Motor neuron (in vitro differentiated cells): ENCODE data around the gene DACT2. TPM values are rescaled to one million over a fixed set of nuclear protein-coding genes. Genes with fewer than 3 reads are reported as not detected.

Experiments used
- ATAC-seq, 8 experiments: fragments of 200-7000 bp; cut with Tn5 transposase; replicated peaks in 6 of 8; 2 replicates each; pipeline ENCODE4 v1.8.0; 2021; ENCODE audit warnings: mild to moderate bottlenecking in 8 of 8, moderate library complexity in 8 of 8
- H3K27ac ChIP-seq, 2 donors: fragments of 250-450 bp; sonication (Bioruptor Pico); 2 replicates each; pipeline ENCODE4 v1.9.0; 2021; ENCODE audit warnings: antibody characterized with exemption in 2 of 2, mild to moderate bottlenecking in 2 of 2, moderate library complexity in 1 of 2
- H3K4me1 ChIP-seq, 2 donors: fragments of 250-450 bp; sonication (Bioruptor Pico); replicated peaks in 1 of 2; 2 replicates each; pipeline ENCODE4 v1.6.1; 2021; ENCODE audit warnings: antibody characterized with exemption in 2 of 2, mild to moderate bottlenecking in 2 of 2, moderate library complexity in 1 of 2
- H3K4me3 ChIP-seq, 5 donors: fragments of 250-450 bp; sonication (Bioruptor Pico); 2 replicates each; pipeline ENCODE4 v1.9.0; 2021; ENCODE audit warnings: antibody characterized with exemption in 5 of 5, mild to moderate bottlenecking in 5 of 5, moderate library complexity in 4 of 5
- WGBS, 10 experiments: fragments of 450-650 bp; shearing (Covaris generic); methylation state at CpG; one replicate each; pipeline ENCODE4 v1.0.0; 2022; 5-methylcytosine and 5-hydroxymethylcytosine counted together
- in situ Hi-C, 9 experiments: fragments of 400-800 bp; cut with MboI; loops; one replicate each; pipeline ENCODE4 v1.15.0; 2021; ENCODE audit warnings: low sequenced_read_pairs in 9 of 9, low pct_unique_long_range_greater_than_20kb in 2 of 9; ENCODE audit not compliant: unreplicated experiment in 9 of 9
- total RNA-seq, 8 experiments: library from RNA; unstranded; fragments of 300-600 nt; gene quantifications; 2 replicates each; pipeline versions ENCODE4 v1.2.3 to v1.2.4, GENCODE V29; 2022

Gene DACT2
- total RNA-seq, 8 experiments from 2014 or later = 0.20 to 7.4 (median 1.1) TPM; not detected in 2

DNA sequence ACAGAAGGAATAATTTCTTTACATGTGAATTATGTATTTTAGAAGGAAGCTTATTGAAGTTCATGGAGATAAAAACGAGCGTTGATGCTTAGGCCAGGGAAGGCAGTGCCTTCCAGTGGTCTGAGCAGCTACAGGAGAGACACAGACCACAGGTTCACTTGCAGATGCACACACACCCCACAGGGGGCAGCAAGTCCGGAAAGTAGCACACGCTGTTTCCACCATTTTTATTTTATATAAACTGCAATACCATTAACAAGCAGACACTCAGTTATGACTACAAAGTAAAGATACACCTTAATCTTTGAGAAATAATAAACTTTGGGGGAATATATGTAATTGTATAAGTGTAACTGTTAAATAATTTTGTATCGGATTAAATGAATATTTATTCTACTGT is 13.5 kb upstream of the DACT2 start:
- H3K27ac ChIP-seq = no peak overlapping the region
- H3K4me3 ChIP-seq = no peak overlapping the region
- in situ Hi-C loops = no loop called here
- WGBS, 10 experiments = 40 to 100% (median 88%) methylated on average over 2 to 5 of the region's 5 CpGs
- peaks cover 10 to 16% of the 10 kb centered on the region in 2 donors for H3K4me1 ChIP-seq
- ATAC-seq = no peak

DNA sequence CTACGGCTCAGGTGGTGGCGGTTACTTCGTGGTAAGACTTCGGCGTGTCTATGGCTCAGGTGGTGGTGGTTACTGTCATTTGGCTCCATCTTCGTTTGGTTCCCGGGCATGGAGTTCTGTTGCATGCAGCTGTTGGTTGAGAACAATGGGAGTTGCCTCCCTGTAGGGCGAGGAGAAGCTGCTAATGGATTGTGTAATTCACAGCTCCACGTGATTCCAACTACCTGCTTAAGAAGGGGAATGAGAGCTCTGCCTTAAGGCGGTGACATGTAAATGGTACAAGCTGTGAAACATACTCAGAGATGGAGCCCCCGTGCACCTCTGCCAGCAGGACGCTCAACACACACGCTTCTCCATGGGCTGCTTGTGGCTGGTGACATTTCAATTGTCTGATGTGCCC is 12.4 kb upstream of the DACT2 start:
- WGBS, 10 experiments = 0 to 100% (median 63%) methylated on average over 1 to 10 of the region's 13 CpGs; no CpG with 5 or more reads in 1 of the 10 experiments
- peak in 4 of 8 experiments; percentile 13 to 46 (median 40) for ATAC-seq
- in situ Hi-C loops = no loop called here
- Histone ChIP-seq H3K4me1 (peaks cover 10 to 16% of the 10 kb centered on the region in 2 donors), H3K27ac (no peak overlapping the region), H3K4me3 (no peak overlapping the region)

DNA sequence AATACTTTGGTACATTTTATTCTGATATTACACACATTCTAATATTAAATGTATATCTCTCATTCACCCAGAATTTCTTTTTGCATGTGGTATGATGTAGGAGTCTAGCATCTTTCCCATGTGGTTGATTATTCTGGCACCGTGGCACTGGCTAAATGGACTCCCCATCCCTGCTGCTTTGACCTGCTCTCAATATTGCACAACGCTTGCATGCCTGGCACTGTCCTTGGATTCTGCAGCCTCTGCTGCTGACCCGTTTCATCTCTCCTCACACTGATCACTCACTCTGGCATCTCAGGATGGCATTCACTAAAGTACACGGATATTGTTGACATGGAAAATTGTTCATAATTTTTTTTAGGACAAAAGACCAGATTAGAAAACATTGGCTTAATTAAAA is 11.5 kb upstream of the DACT2 start:
- in situ Hi-C loops = no loop called here

DNA sequence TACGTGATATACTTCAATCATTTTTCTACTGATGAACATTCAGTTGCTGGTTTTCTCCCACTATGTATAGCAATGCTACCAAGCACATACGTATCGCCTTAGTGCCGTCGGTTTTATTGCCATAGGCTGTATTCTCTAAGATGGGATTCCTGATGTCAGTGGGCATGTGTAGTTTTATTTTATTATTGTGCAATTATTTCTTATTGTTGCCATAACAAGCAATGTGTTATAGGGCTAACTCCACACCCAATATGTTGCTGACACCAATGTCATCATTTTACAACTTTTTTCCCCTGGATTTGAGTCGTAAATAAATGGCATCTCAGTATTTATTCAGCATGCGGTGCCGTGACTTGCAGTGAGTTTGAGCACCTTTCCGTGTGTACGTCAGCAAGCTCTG is 10.8 kb upstream of the DACT2 start:
- in situ Hi-C loops = no loop called here
- Histone ChIP-seq H3K27ac (no peak overlapping the region), H3K4me3 (no peak overlapping the region), H3K4me1 (peaks cover 22 to 26% of the 10 kb centered on the region in 2 donors)
- WGBS, 10 experiments = 35 to 95% (median 91%) methylated on average over 4 to 10 of the region's 10 CpGs
- no peak for ATAC-seq

More for the DNA sequence above, 11.5 kb upstream of the DACT2 start:
- WGBS, 10 experiments = 0 to 100% (median 82%) methylated on average over 1 to 4 of the region's 4 CpGs; no CpG with 5 or more reads in 1 of the 10 experiments
- Histone ChIP-seq H3K4me1 (peaks cover 18 to 26% of the 10 kb centered on the region in 2 donors), H3K27ac (no peak overlapping the region), H3K4me3 (no peak overlapping the region)
- ATAC-seq = no peak

DNA sequence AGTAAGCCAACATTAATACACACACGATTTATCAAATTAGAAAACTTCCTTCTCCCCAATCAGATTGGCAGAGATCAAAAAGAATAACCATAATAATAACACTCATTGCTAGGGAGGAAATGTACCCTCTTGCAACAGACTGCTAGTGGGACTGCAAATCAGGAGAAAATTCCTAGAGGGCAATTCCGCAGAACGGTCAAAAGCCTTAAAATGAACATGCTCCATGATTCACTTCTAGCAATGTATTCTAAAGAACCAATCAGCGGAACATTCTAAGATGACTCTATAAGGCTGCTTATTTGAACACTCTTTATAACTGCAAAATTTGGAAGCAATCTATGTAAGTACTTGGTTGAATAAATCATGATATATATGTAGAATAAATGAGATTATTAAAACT is 8.5 kb upstream of the DACT2 start:
- in situ Hi-C loops = no loop called here
- Histone ChIP-seq H3K4me3 (no peak overlapping the region), H3K27ac (no peak overlapping the region), H3K4me1 (peaks cover 12 to 16% of the 10 kb centered on the region in 2 donors)
- ATAC-seq = no peak
- 10 to 85% (median 69%) methylated on average over 3 to 4 of the region's 4 CpGs for WGBS, 10 experiments

DNA sequence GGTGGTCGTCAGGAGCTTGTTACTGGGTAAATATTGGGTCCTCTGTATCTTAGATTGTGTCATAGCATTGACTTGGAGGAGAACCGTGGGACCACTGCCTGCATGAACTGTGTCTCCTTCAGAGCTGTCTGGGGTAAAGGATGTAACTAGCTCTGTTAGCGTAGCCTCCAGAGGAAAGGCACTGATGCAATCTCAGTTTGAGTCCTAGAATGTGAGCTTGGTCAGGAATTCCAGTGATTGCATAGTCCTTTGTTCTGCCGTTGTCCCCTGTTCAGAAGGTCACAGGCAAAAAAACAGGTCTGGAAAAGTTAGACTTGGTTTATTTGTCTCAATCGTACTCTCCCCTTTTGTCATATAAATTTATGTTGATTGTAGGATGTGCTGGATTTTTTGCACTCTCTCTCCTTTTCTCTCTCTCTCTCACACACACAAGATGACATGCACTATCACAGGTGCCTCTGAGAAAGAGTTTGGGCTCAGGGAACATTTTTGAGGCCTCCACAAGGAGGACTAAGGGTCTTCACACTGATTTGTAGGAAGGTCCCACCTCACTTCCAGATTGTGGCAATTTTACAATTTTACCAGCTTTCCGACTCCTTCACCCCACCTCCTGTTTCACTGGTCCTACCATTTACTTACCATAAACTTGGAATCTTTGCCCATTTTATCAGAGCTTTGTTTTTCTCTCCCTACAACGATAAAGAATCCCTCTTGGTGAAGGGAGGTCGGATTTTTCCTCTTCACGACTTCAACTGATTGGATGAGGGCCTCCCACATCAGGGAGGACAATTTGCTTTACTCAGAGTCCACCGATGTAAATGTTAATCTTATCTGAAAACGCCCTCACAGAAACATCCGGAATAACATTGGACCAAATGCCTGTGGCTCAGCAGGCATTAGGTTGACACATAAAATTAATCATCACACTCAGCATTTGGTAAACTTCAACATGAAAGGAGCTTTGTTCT is 7.0 kb upstream of the DACT2 start:
- ATAC-seq = peak in 5 of 8 experiments; percentile 90 to 99 (median 97)
- in situ Hi-C loops = no loop called here
- peak overlapping the region; percentile 37 to 39 for H3K27ac ChIP-seq

DNA sequence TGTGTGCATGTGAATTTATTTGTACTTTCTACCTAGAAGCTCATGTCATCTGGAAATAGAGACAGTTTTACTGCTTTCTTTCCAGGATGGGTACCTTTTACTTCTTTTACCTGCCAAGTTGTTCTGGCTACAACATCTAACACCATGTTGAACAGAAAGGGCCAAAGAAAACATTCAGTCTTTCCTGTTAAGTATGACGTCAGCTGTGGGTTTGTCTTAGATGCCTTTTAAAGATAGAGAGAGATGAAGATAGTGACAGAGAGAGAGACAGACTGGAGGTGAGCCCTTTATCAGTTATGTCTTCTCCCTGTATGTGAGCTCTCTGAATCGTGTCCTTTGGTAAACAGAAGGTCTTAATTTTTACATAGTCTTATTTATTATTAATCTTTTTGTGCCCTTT is 3.4 kb upstream of the DACT2 start:
- 0 to 79% (median 69%) methylated on average over 1 to 2 of the region's 2 CpGs; no CpG with 5 or more reads in 1 of the 10 experiments for WGBS, 10 experiments
- in situ Hi-C loops = loop anchor here in 1 of 9 experiments (25.0 kb wide), 1 partner anchor 111 kb away; no protein-coding TSS in a partner anchor
- no peak for ATAC-seq

More for the DNA sequence above, 7.0 kb upstream of the DACT2 start:
- H3K4me1 ChIP-seq = peaks cover 11 to 12% of the 10 kb centered on the region in 2 donors
- no peak overlapping the region for H3K4me3 ChIP-seq
- WGBS, 10 experiments = 10 to 85% (median 47%) methylated on average over 4 to 11 of the region's 12 CpGs

DNA sequence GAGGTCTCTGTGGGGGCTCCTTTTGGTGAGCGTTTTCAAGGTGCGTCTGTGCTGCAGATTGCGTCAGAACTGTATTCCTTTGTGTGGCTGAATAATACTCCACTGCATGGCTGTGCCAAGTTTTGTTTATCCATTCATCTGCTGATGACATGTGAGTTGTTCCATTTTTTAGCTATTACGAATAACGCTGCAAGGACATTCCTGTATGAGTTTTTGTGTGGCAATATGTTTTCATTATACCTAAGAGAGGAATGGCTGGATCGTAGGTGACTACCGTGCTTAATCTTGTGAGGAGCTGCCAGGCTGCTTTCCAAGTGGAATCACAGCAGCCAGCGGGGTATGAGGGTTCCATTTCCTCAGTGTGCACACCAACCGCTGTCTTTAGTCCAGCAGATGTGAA is 1.1 kb upstream of the DACT2 start:
- in situ Hi-C loops = loop anchor here in 1 of 9 experiments (25.0 kb wide), 1 partner anchor 108 kb away; no protein-coding TSS in a partner anchor
- Histone ChIP-seq H3K4me3 (no peak overlapping the region), H3K4me1 (peaks cover 23% of the 10 kb centered on the region in 2 donors), H3K27ac (no peak overlapping the region)
- no peak for ATAC-seq
- 40 to 100% (median 93%) methylated on average over 2 to 7 of the region's 9 CpGs; no CpG with 5 or more reads in 1 of the 10 experiments for WGBS, 10 experiments

More for the DNA sequence above, 3.4 kb upstream of the DACT2 start:
- Histone ChIP-seq H3K4me3 (no peak overlapping the region), H3K4me1 (peaks cover 30 to 32% of the 10 kb centered on the region in 2 donors), H3K27ac (no peak overlapping the region)

DNA sequence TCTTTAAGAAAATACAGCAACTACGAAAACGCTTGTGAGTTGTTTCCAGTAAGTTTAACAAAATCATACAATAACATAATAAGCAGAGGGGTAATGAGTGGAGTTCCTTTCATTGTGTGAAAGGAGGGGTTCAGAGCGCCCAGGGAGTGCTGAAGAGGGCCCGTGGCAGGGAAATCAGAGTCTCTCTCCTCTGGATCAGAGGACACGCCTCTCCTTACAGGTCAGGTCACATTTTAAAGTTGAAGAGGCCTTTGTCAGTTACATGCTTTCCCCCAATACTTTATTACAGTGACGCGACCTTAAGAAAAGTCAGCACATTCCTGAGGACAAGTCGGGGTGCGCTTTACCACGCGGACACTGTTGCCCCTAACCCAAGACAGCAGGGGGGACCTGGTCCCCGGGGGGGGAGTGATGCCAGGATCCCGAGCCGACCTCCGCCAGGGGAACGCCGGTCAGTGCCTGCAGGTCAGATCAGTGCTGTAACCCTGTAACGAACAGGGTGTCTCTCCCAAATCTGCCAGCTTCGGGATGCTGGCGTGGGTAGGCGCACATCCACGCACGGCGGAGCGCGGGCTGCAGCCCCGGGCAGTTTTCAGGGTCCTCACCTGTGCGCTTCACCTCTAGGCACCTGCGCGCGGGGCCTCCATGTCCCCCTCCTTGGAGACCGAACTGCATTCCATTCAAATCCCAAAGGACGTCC is 848 bp downstream of the DACT2 start:
- ATAC-seq = peak in 3 of 8 experiments; percentile 3 to 16 (median 11)
- 25 to 87% (median 60%) methylated on average over 1 to 18 of the region's 33 CpGs; no CpG with 5 or more reads in 3 of the 10 experiments for WGBS, 10 experiments
- H3K4me1 ChIP-seq = peaks cover 42% of the 10 kb centered on the region in 2 donors
- H3K27ac ChIP-seq = no peak overlapping the region
- in situ Hi-C loops = loop anchor here in 1 of 9 experiments (25.0 kb wide), 1 partner anchor 106 kb away; no protein-coding TSS in a partner anchor
- H3K4me3 ChIP-seq = peak overlapping the region in 4 of 5 donors; percentile 28 to 49 (median 38)

DNA sequence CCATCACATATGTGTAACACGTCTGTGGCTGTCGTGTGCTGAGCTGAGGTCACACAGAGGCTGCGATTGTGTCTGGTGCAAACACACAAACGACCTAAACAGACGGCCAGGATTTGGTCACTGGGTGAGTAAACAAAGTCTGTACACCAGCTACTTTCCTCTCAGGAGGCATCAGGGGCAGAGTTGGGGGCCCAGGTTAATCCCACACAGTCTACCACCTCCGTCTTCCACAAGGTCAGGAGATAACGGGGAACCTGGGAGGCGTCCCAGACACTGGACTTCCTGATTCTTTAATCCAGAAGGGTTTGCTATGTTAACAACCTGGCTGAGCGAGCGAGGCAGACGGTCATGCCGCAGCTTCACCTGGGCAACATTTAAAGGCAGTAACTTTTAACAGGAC is 1.5 kb downstream of the DACT2 start:
- 65 to 80% (median 80%) methylated on average over 1 to 6 of the region's 12 CpGs; no CpG with 5 or more reads in 5 of the 10 experiments for WGBS, 10 experiments
- H3K4me3 ChIP-seq = no peak overlapping the region
- in situ Hi-C loops = loop anchor here in 1 of 9 experiments (25.0 kb wide), 1 partner anchor 106 kb away; no protein-coding TSS in a partner anchor

DNA sequence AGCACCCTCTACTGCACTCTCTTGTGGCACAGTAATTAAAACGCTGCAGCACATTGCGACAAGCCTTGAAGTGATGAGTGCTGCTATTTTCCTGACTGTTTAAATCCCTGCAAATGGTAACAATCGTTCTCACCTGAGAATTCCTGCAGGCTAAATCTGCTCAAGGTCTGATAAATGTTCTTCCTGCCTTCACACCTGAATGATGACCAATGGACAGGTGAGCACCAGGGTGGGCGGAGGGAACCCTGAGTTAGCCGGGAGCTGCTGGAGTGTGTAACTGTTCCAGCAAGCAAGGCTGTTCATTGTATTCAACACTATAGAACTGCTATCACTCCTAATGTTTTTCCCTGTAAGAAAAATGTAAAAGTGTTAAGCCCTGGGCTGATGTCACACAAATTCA is 4.0 kb downstream of the DACT2 start:
- no peak for ATAC-seq
- 0 to 86% (median 50%) methylated on average over 1 to 4 of the region's 5 CpGs; no CpG with 5 or more reads in 3 of the 10 experiments for WGBS, 10 experiments
- Histone ChIP-seq H3K27ac (no peak overlapping the region), H3K4me3 (no peak overlapping the region), H3K4me1 (peaks cover 63 to 69% of the 10 kb centered on the region in 2 donors)
- in situ Hi-C loops = loop anchor here in 1 of 9 experiments (25.0 kb wide), 1 partner anchor 103 kb away; no protein-coding TSS in a partner anchor

More for the DNA sequence above, 1.5 kb downstream of the DACT2 start:
- Histone ChIP-seq H3K27ac (no peak overlapping the region), H3K4me1 (peaks cover 48 to 49% of the 10 kb centered on the region in 2 donors)
- ATAC-seq = no peak

DNA sequence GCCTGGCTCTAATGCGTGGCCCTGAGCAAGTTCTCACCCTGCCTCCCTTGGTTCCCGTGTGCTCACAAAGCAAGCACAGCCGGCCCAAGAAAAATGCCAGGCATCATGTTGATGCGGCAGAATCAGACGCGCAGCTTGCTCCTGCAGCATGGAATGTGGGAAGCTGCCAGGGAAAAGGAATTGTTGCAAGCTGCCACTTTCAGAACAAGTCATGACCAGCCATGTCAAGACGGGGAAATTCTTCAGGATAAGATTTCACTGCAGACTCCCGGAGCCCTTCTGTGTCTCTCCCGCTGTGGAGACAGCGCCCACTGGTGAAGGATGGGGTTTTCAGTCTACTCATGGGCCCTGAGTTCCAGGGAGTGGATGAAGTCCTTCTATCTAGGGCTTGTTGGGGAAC is 4.6 kb downstream of the DACT2 start:
- in situ Hi-C loops = loop anchor here in 1 of 9 experiments (25.0 kb wide), 1 partner anchor 103 kb away; no protein-coding TSS in a partner anchor
- no peak overlapping the region for H3K4me3 ChIP-seq
- peaks cover 67 to 75% of the 10 kb centered on the region in 2 donors for H3K4me1 ChIP-seq
- H3K27ac ChIP-seq = no peak overlapping the region
- ATAC-seq = peak in 5 of 8 experiments; percentile 15 to 50 (median 30)
- WGBS, 10 experiments = 0 to 81% (median 56%) methylated on average over 1 to 7 of the region's 10 CpGs; no CpG with 5 or more reads in 5 of the 10 experiments
